Muscle layer of duodenum (tissue), 2 donors: Measurements from ENCODE around the gene CBX7.

Experiments used
- H3K27ac ChIP-seq: one replicate; pipeline ENCODE4 v1.7.0; 2013; ENCODE audit warnings: mild to moderate bottlenecking, low read length
- H3K27me3 ChIP-seq: one replicate; pipeline ENCODE4 v1.7.0; 2013; ENCODE audit warnings: low read depth, mild to moderate bottlenecking, control low read depth, low read length
- H3K36me3 ChIP-seq, 2 donors: one replicate each; pipeline ENCODE4 v1.7.0; 2013; ENCODE audit warnings: low read length in 2 of 2, control low read depth in 1 of 2, mild to moderate bottlenecking in 1 of 2; ENCODE audit not compliant: insufficient read depth in 2 of 2, control insufficient read depth in 1 of 2
- H3K4me1 ChIP-seq, 2 donors: one replicate each; pipeline ENCODE4 v1.7.0; 2013; ENCODE audit warnings: low read length in 2 of 2, mild to moderate bottlenecking in 2 of 2, control low read depth in 1 of 2, moderate library complexity in 1 of 2; ENCODE audit not compliant: insufficient read depth in 2 of 2, control insufficient read depth in 1 of 2
- H3K4me3 ChIP-seq, 2 donors: one replicate each; pipeline ENCODE4 v1.7.0; 2013; ENCODE audit warnings: low read length in 2 of 2, low read depth in 1 of 2, mild to moderate bottlenecking in 1 of 2
- H3K9me3 ChIP-seq, 2 donors: one replicate each; pipeline ENCODE4 v1.7.0; 2013; ENCODE audit warnings: low read length in 2 of 2, control low read depth in 1 of 2, mild to moderate bottlenecking in 1 of 2; ENCODE audit not compliant: control insufficient read depth in 1 of 2
- donor health status: healthy.

Gene CBX7

DNA sequence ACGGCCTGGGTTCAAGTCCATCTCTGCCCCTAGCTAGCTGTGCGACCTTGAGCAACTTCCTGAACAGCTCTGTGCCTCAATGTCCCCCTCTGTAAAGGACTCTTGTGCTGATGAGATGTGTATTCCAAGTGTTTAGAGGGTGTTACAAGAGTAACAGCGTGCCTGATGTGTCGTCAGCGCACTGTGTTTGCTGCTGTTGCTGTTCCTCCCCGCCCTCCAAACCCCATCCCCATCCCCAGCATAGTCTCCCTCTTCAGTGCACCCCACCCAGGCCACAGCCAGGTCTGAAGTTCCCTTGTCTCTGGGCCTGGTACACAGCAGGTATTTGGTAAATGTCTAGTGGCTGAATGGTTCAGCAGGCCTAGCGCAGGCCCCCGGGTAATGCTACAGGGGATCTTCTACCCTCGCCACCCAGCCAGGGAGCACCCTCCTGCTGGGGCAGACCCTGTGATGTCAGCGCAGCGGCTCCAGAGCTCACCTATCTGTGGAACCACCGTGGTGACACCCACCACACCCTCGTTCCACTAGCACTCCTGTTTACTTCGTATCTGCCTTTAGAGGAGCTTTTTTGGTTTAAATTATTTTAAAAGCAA is 10.3 kb downstream of the CBX7 start:
- no peak overlapping the region for H3K27ac ChIP-seq
- no peaks in the 10 kb centered on the region for H3K9me3 ChIP-seq
- H3K27me3 ChIP-seq, result no peaks in the 10 kb centered on the region
- H3K4me3 ChIP-seq, result no peak overlapping the region
- H3K36me3 ChIP-seq, result peaks cover 0 to 16% of the 10 kb centered on the region in 2 donors
- H3K4me1 ChIP-seq, result peaks cover 12 to 28% of the 10 kb centered on the region in 2 donors

DNA sequence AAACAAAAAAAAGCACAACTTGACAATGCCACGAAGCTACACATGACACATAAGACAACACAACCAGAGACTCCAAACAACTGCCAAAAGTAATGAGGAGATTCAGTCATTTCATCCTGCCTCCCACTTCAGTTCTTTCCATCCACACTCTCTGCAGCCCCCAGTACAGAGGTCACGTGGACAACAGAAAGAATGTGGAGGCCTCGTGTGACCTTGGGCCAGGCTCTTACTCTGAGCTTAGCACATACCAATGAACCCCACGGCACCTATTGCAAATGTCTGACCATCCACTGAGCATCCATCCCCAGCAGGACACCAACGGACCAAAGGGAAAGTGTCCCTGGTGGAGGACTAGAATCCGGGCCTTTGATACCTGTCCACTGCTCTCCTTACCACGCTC is 12.5 kb downstream of the CBX7 start:
- no peak overlapping the region for H3K27ac ChIP-seq
- no peaks in the 10 kb centered on the region for H3K9me3 ChIP-seq
- peaks cover 4 to 22% of the 10 kb centered on the region in 2 donors for H3K4me1 ChIP-seq
- no peaks in the 10 kb centered on the region for H3K27me3 ChIP-seq
- peaks cover 0 to 20% of the 10 kb centered on the region in 2 donors for H3K36me3 ChIP-seq
- H3K4me3 ChIP-seq, result no peak overlapping the region

GRCh38 chr22:39138357-39138997 is 14.0 kb downstream of the CBX7 start:
- no peaks in the 10 kb centered on the region for H3K27me3 ChIP-seq
- H3K4me3 ChIP-seq, result no peak overlapping the region
- H3K36me3 ChIP-seq, result peaks cover under 1 to 29% of the 10 kb centered on the region in 2 donors
- H3K27ac ChIP-seq, result no peak overlapping the region
- H3K9me3 ChIP-seq, result no peaks in the 10 kb centered on the region
- peaks cover 0 to 11% of the 10 kb centered on the region in 2 donors for H3K4me1 ChIP-seq

DNA sequence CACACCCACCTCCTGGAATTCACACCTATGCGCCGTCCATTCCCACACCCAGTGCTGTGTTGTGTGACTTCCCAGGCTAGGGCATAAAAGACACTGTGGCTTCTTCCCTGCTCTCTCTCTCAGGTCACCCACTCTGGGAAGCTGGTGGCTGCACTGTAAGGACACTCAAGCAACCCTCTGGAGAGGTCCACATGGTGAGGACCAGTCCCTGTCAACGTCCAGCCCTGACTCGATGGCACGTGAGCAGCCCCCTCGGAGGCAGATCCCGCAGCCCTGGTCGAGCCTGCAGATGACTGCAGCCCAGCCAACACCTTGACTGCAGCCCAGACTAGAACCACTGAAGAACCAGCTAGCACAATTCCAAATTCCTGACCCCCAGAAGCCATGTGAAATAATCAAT is 16.2 kb downstream of the CBX7 start:
- H3K27ac ChIP-seq, result no peak overlapping the region
- H3K4me3 ChIP-seq, result no peak overlapping the region
- H3K9me3 ChIP-seq, result no peaks in the 10 kb centered on the region
- no peaks in the 10 kb centered on the region for H3K27me3 ChIP-seq
- peaks cover 0 to 16% of the 10 kb centered on the region in 2 donors for H3K4me1 ChIP-seq
- peaks cover 12 to 41% of the 10 kb centered on the region in 2 donors for H3K36me3 ChIP-seq

DNA sequence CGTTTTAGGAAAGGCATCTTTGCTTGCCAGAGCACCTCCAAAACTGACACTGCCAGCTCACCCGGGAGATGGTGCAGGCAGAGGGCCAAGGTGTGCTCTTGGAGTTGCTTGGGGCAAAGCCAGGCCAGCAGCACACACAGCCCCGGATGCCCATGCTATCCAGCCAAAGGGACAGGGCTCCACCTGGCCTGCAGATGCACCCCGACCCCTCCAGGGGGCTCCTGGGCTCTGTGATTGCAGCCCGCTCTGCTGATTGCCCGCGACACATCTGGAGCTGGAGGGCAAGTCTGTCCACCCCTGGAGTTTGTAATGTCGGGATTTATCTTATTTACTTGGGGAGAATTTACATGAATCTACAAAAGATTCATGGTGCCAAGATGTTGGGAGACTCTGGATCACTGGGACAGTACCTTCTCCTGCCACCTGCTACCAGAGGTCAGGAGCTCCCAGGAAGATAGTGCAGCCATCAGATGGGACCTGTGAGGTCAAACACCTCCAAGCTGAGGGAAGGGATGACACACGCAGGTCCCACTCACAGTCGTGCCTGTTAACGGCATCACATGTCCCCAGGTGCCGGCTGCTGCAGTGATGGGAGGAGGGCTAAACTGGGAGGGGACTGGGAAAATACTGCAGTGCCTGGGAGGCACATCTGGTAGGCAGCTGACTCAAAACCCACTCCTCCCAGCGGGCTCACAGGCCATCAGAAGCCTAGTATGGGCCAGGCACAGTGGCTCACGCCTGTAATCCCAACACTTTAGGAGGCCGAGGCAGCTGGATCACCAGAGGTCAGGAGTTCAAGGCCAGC is 17.2 kb downstream of the CBX7 start:
- Histone ChIP-seq H3K27me3 (no peaks in the 10 kb centered on the region), H3K4me1 (peaks cover 0 to 26% of the 10 kb centered on the region in 2 donors), H3K4me3 (no peak overlapping the region), H3K9me3 (no peaks in the 10 kb centered on the region), H3K36me3 (peaks cover 12 to 36% of the 10 kb centered on the region in 2 donors), H3K27ac (no peak overlapping the region)

DNA sequence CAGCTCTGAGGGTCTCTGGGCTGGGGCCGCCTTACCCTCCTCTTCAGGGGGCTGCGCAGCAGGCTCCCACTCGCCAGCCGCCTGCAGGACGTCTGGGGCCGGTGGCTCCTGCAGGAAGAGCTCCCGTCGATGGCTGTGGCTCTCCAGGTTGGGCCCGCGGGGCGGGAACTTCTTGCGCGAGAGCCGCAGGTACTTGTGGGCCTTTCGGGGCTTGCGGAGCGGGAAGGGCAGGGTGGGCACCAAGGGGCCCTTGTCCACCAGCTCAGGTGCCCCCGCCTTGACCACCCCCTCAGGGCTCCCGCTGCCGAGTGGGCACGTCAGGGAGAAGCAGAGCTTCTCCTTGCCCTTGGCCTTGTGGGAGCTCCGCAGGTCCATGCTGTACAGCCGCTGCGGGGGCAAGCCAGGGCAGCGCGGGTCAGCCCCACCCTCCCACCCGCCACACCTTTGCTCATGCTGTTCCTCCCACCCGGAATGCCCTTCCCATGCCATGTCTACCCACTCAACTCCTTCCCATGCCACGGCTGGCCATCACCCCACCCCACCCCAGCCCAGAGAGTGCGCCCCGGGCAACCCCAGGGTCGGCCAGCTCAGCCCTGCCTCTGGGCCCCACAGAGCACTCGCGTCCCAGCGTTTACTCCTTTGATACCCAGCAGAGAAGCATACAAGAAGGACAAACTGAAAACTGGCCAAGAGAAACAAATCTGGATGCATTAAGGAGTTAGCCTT is 18.0 kb downstream of the CBX7 start:
- no peak overlapping the region for H3K27ac ChIP-seq
- no peaks in the 10 kb centered on the region for H3K9me3 ChIP-seq
- peaks cover 12 to 39% of the 10 kb centered on the region in 2 donors for H3K36me3 ChIP-seq
- no peak overlapping the region for H3K4me3 ChIP-seq
- peaks cover 0 to 26% of the 10 kb centered on the region in 2 donors for H3K4me1 ChIP-seq
- H3K27me3 ChIP-seq, result no peaks in the 10 kb centered on the region

DNA sequence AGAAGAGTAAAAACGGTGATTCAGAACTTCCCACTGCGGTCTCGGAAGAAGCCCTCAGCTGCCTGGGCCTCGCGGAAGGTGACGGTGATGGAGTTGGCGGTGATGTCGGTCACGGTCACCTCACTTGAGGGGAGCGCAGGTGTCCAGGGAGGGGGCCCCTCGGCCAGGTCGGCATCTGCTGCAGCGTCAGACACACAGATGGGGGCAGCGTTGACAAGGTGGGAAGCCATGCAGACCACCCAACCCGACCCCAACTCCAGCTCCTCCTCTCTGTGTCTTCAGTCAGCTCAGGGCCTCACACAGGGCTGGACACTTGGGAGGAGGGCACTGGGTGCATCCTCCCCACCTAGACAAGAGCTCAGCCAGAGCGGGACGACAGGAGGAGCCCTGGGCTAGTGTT is 18.6 kb downstream of the CBX7 start:
- Histone ChIP-seq H3K27ac (no peak overlapping the region), H3K4me3 (no peak overlapping the region), H3K27me3 (no peaks in the 10 kb centered on the region), H3K36me3 (peaks cover 12 to 36% of the 10 kb centered on the region in 2 donors), H3K9me3 (no peaks in the 10 kb centered on the region), H3K4me1 (peaks cover 0 to 26% of the 10 kb centered on the region in 2 donors)

- Histone ChIP-seq H3K4me1 (peaks cover 0 to 26% of the 10 kb centered on the region in 2 donors), H3K27me3 (no peaks in the 10 kb centered on the region)
Measured at GRCh38 chr22:39132871-39133524, 19.5 kb downstream of the CBX7 start.

GRCh38 chr22:39132281-39132680 is 20.2 kb downstream of the CBX7 start:
- no peak overlapping the region for H3K4me3 ChIP-seq
- peaks cover 0 to 26% of the 10 kb centered on the region in 2 donors for H3K4me1 ChIP-seq
- H3K27ac ChIP-seq, result no peak overlapping the region
- H3K27me3 ChIP-seq, result no peaks in the 10 kb centered on the region
- H3K9me3 ChIP-seq, result no peaks in the 10 kb centered on the region
- peaks cover 12 to 29% of the 10 kb centered on the region in 2 donors for H3K36me3 ChIP-seq

More at GRCh38 chr22:39132871-39133524, 19.5 kb downstream of the CBX7 start:
- Histone ChIP-seq H3K9me3 (no peaks in the 10 kb centered on the region), H3K27ac (no peak overlapping the region), H3K4me3 (no peak overlapping the region), H3K36me3 (peaks cover 12 to 29% of the 10 kb centered on the region in 2 donors)

DNA sequence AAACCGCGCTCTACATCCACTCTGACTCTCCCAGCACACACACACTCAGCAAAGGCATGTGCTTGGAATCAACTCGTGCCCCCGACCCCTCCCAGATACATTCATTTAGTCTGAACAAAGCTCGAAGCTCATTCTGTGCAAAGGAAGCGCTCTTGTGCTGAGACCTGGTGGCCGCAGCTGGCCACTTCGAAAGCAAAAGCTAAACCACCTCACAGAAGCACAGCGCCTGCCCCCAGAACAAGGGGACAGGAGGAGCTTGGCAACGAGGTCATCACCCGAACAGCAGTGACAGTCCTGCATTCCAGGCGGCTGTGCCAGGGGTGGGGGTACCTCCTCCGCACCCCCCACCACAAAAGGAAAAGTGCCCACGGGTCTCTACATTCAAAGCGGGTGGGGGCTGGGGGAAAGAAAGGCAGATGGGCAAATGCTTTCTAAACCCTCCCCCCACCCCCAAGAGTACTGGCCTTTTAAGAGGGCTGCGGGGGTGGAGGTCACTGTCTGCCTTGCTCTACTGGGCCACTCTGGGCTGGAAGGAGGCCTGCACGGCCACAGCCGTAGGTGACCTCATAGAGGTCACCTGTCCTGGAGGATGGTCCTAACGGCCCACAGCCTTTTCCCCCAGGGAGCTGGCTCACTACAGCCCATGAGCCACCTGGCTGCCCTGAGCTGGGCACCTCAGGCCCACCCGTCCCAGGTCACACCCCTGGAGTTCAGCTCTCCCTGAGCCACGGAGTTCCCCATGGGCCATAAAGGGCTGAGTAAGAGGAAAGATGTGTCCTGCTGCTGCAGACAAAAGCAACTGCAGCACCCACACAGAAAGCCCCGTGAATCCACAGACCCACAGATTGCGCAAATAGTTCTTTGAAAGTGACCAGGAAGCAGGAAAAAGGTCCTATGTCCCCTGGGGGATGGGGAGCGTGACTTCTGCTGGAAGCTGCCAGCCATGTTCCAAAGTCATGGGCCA is 21.3 kb downstream of the CBX7 start:
- Histone ChIP-seq H3K4me1 (peaks cover 0 to 26% of the 10 kb centered on the region in 2 donors), H3K36me3 (peaks cover 12 to 26% of the 10 kb centered on the region in 2 donors), H3K27ac (no peak overlapping the region), H3K27me3 (no peaks in the 10 kb centered on the region), H3K9me3 (no peaks in the 10 kb centered on the region), H3K4me3 (no peak overlapping the region)
